Measurements from ENCODE around the gene B4GALT2.

DNA sequence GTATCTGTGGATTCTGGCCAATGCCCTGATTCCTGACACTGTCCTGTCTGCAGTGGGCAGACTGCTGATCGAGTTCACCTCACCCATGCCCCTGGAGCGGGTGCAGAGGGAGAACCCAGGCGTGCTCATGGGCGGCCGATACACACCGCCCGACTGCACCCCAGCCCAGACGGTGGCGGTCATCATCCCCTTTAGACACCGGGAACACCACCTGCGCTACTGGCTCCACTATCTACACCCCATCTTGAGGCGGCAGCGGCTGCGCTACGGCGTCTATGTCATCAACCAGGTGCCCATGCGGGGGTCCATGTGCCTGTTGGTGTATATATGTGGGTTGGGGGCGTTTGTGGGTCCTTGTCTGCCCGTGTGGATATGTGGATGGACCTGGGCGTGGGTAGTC is 2.6 kb downstream of the B4GALT2 start:
- TF ChIP-seq, protein P1, sequence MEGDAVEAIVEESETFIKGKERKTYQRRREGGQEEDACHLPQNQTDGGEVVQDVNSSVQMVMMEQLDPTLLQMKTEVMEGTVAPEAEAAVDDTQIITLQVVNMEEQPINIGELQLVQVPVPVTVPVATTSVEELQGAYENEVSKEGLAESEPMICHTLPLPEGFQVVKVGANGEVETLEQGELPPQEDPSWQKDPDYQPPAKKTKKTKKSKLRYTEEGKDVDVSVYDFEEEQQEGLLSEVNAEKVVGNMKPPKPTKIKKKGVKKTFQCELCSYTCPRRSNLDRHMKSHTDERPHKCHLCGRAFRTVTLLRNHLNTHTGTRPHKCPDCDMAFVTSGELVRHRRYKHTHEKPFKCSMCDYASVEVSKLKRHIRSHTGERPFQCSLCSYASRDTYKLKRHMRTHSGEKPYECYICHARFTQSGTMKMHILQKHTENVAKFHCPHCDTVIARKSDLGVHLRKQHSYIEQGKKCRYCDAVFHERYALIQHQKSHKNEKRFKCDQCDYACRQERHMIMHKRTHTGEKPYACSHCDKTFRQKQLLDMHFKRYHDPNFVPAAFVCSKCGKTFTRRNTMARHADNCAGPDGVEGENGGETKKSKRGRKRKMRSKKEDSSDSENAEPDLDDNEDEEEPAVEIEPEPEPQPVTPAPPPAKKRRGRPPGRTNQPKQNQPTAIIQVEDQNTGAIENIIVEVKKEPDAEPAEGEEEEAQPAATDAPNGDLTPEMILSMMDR (IDR thresholded peaks at IDR 0.05), result no peak
- TF ChIP-seq POLR2A (IDR thresholded peaks at IDR 0.05), result no peak
